Measurements from ENCODE around the gene RAB3IP. TPM values are rescaled to one million over a fixed set of nuclear protein-coding genes. Genes with fewer than 3 reads are reported as not detected.

RAB3IP gene
- total RNA-seq, 1 experiment from 2014 or later, result 39.4 TPM

- Histone ChIP-seq H3K36me3 (ENCODE audit: insufficient read depth, low read length, poor library complexity, severe bottlenecking) (no peaks in the 10 kb centered on the region), H3K9me3 (ENCODE audit: low read depth, low read length, poor library complexity, severe bottlenecking) (no peaks in the 10 kb centered on the region), H3K27me3 (replicated peaks; ENCODE audit: insufficient read depth, low read depth, low read length, poor library complexity) (no peaks in the 10 kb centered on the region), H3K4me1 (ENCODE audit: insufficient read depth, low read length, poor library complexity, severe bottlenecking) (peaks cover 1% of the 10 kb centered on the region), H3K4me3 (ENCODE audit: low read depth, low read length, poor library complexity, severe bottlenecking) (no peak overlapping the region), H3K27ac (ENCODE audit: low read depth, low read length, poor library complexity, severe bottlenecking) (no peak overlapping the region)
- DNase-seq (ENCODE audit: low spot score), result no peak
- no peak for TF ChIP-seq CTCF (conservative IDR thresholded peaks at IDR 0.05; ENCODE audit: low read depth, low read length)
- no peak for TF ChIP-seq EZH2 (IDR thresholded peaks at IDR 0.05; ENCODE audit: borderline replicate concordance, low read depth, low read length, poor library complexity, severe bottlenecking)
- ChIA-PET POLR2A (ENCODE audit: low non-redundant PET) (no interaction called here), CTCF (no interaction called here)
- intact Hi-C loops (cut with micrococcal nuclease; ENCODE audit: unreplicated experiment), result no loop called here
- no TSS peak for BruUV-seq (replicated peaks)
Measured at GRCh38 chr12:69828897-69829296, 90.2 kb downstream of the RAB3IP start.

DNA sequence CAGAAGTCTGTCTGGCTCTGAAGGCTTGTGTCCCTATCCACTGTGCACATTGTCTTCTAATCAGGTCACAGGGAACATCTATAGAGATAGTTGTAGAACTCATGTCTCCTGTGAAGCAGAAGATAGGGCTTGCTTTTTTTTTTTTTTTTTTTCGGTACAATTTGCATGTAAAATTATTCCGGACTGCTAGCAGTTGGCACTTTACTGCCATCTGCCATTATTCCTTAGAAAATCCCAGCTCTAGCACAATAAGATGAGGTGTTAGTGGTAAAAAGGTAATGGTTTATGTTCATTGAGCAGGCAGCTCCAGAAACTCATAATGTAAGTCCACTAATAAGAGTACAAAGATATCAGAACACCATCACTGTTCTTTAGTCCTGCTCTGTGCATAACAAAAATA lies 95.0 kb downstream of the RAB3IP start:
- ChIA-PET POLR2A (ENCODE audit: low non-redundant PET) (no interaction called here), CTCF (interaction anchor here (0.7 kb wide), 1 partner anchor 41 kb away, joined by 11 read pairs; no protein-coding TSS in a partner anchor)
- H3K27me3 ChIP-seq (replicated peaks; ENCODE audit: insufficient read depth, low read depth, low read length, poor library complexity), result no peaks in the 10 kb centered on the region
- TF ChIP-seq EZH2 (IDR thresholded peaks at IDR 0.05; ENCODE audit: borderline replicate concordance, low read depth, low read length, poor library complexity, severe bottlenecking) (no peak), CTCF (conservative IDR thresholded peaks at IDR 0.05; ENCODE audit: low read depth, low read length) (no peak)
- no TSS peak for BruUV-seq (replicated peaks)
- no peak overlapping the region for H3K4me3 ChIP-seq (ENCODE audit: low read depth, low read length, poor library complexity, severe bottlenecking)
- no peak overlapping the region for H3K27ac ChIP-seq (ENCODE audit: low read depth, low read length, poor library complexity, severe bottlenecking)
- no peaks in the 10 kb centered on the region for H3K36me3 ChIP-seq (ENCODE audit: insufficient read depth, low read length, poor library complexity, severe bottlenecking)
- no peaks in the 10 kb centered on the region for H3K9me3 ChIP-seq (ENCODE audit: low read depth, low read length, poor library complexity, severe bottlenecking)
- intact Hi-C loops (cut with micrococcal nuclease; ENCODE audit: unreplicated experiment), result no loop called here
- H3K4me1 ChIP-seq (ENCODE audit: insufficient read depth, low read length, poor library complexity, severe bottlenecking), result peaks cover 10% of the 10 kb centered on the region
- DNase-seq (ENCODE audit: low spot score), result no peak

DNA sequence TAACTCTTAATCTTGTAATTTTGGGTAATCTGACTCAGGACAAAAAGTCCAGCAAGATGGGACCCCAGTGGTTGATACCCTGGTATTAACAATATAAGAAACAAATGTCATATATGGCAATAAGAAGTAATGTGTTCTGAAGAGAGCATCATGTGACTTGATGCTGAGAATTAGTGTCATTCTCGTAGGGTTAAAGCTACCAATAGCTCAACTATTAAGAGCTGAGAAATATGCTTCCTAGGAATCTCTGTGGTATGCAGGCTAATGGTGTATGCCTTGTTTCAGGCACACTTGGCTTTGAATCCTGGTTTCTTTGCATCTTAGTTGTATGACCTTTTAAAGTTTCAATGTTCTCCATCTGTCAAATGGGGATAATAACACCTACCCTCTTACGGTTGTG lies 95.5 kb downstream of the RAB3IP start:
- no peak for DNase-seq (ENCODE audit: low spot score)
- no TSS peak for BruUV-seq (replicated peaks)
- Histone ChIP-seq H3K36me3 (ENCODE audit: insufficient read depth, low read length, poor library complexity, severe bottlenecking) (no peaks in the 10 kb centered on the region), H3K9me3 (ENCODE audit: low read depth, low read length, poor library complexity, severe bottlenecking) (no peaks in the 10 kb centered on the region), H3K27me3 (replicated peaks; ENCODE audit: insufficient read depth, low read depth, low read length, poor library complexity) (no peaks in the 10 kb centered on the region), H3K27ac (ENCODE audit: low read depth, low read length, poor library complexity, severe bottlenecking) (no peak overlapping the region), H3K4me3 (ENCODE audit: low read depth, low read length, poor library complexity, severe bottlenecking) (no peak overlapping the region), H3K4me1 (ENCODE audit: insufficient read depth, low read length, poor library complexity, severe bottlenecking) (peaks cover 10% of the 10 kb centered on the region)
- ChIA-PET CTCF (interaction anchor here (0.7 kb wide), 1 partner anchor 41 kb away, joined by 11 read pairs; no protein-coding TSS in a partner anchor), POLR2A (ENCODE audit: low non-redundant PET) (no interaction called here)
- TF ChIP-seq CTCF (conservative IDR thresholded peaks at IDR 0.05; ENCODE audit: low read depth, low read length) (no peak), EZH2 (IDR thresholded peaks at IDR 0.05; ENCODE audit: borderline replicate concordance, low read depth, low read length, poor library complexity, severe bottlenecking) (no peak)
- intact Hi-C loops (cut with micrococcal nuclease; ENCODE audit: unreplicated experiment), result no loop called here
